SH-SY5Y (cell line): ENCODE data around the gene GPR35.

ENCODE experiments used
- GATA2 ChIP-seq: IDR thresholded peaks from 2 replicates; pipeline ENCODE4 v1.6.1; 2011; ENCODE audit warnings: mild to moderate bottlenecking, low read depth, low read length
- GATA3 ChIP-seq: IDR thresholded peaks from 2 replicates; pipeline ENCODE4 v1.6.1; 2011; ENCODE audit warnings: low read depth, mild to moderate bottlenecking, low read length, moderate library complexity

DNA sequence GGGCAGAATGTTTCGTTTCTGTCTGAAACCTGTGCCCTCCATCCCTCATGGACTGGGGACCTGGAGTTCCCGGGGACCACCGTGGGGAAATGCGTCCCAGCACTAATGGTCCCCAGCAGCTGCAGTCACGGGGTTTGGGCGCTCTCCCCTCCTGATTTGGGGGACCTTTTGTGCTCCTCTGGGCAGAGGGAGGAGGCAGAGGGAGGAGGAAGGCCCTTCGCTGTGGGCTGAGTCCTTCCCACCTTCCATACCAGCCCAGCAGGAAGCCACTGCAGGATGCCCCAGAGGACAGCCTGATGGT lies 3.2 kb downstream of the GPR35 start:
- TF ChIP-seq GATA2 (no peak), GATA3 (no peak)
